Measurements from ENCODE around the gene RAB40AL. TPM values are rescaled to one million over a fixed set of nuclear protein-coding genes. Genes with fewer than 3 reads are reported as not detected.

The RAB40AL gene
- total and polyA plus RNA-seq, 2 of the 4 experiments (the other 2 are of a cell fraction): 0.34 to 0.36 TPM

GRCh38 chrX:102966701-102967100 is 29.6 kb downstream of the RAB40AL start:
- no peaks in the 10 kb centered on the region for H3K79me1 ChIP-seq (ENCODE audit: low read depth in 1 of 2, low read length in 2 of 2)
- H2AK9ac ChIP-seq (replicated peaks; ENCODE audit: low read depth, low read length, poor library complexity): no peak overlapping the region
- no TSS peak for BruUV-seq (replicated peaks)
- in situ Hi-C loops (cut with MboI; ENCODE audit: low sequenced_read_pairs) (no loop called here), intact Hi-C loops (cut with micrococcal nuclease) (no loop called here), dilution Hi-C loops (cut with HindIII; ENCODE audit: low sequenced_read_pairs, unreplicated experiment) (no loop called here)
- peak; percentile 29 for DNase-seq
- H2BK20ac ChIP-seq (ENCODE audit: low read depth, low read length): no peak overlapping the region
- no peak overlapping the region for H2AK5ac ChIP-seq (ENCODE audit: low read depth, low read length)
- H3K4ac ChIP-seq (ENCODE audit: low read depth, low read length): no peak overlapping the region
- no peak overlapping the region for H3K23ac ChIP-seq (ENCODE audit: low read depth, low read length)
- no peaks in the 10 kb centered on the region for H3K9me1 ChIP-seq (ENCODE audit: insufficient read depth, low read length)
- no peak overlapping the region for H2AFZ ChIP-seq (replicated peaks; ENCODE audit: low read length, poor library complexity)
- no peaks in the 10 kb centered on the region for H3K4me1 ChIP-seq (ENCODE audit: control insufficient read depth, insufficient read depth, low read length)
- no peaks in the 10 kb centered on the region for H4K20me1 ChIP-seq (ENCODE audit: insufficient read depth, low read length)
- no peak overlapping the region for H2BK15ac ChIP-seq (ENCODE audit: low read depth, low read length)
- H3K27ac ChIP-seq (ENCODE audit: insufficient read depth, low read length): no peak overlapping the region
- no peak overlapping the region for H3K56ac ChIP-seq (ENCODE audit: extremely low read depth, insufficient read depth, low read length)
- TF ChIP-seq SMC3 (IDR thresholded peaks at IDR 0.05; ENCODE audit: low read depth, low read length) (no peak), NFE2L2 (IDR thresholded peaks at IDR 0.05; ENCODE audit: low read depth, low read length) (no peak), FOS (IDR thresholded peaks at IDR 0.05; ENCODE audit: low read depth, low read length) (no peak), ELK1 (IDR thresholded peaks at IDR 0.05; ENCODE audit: borderline replicate concordance, low read depth, low read length) (no peak), RCOR1 (IDR thresholded peaks at IDR 0.05; ENCODE audit: insufficient replicate concordance, low read length) (no peak), RFX5 (IDR thresholded peaks at IDR 0.05; ENCODE audit: low read depth, low read length) (no peak), RAD21 (IDR thresholded peaks at IDR 0.05; ENCODE audit: low read length) (no peak), POLR2A (IDR thresholded peaks at IDR 0.05; ENCODE audit: low read depth, low read length) (no peak), USF2 (IDR thresholded peaks at IDR 0.05; ENCODE audit: low read depth, low read length) (no peak)
- ATAC-seq (ENCODE audit: low read depth): no peak; the same call in 1 of the 2 replicates
- no peak overlapping the region for H3K9ac ChIP-seq (ENCODE audit: low read depth, low read length)
- no peak overlapping the region for H2BK120ac ChIP-seq (ENCODE audit: low read depth, low read length)
- no peak overlapping the region for H3K14ac ChIP-seq (replicated peaks; ENCODE audit: low read depth, low read length)
- no peak overlapping the region for H2BK5ac ChIP-seq (ENCODE audit: low read depth, low read length, poor library complexity, severe bottlenecking)
- H3K36me3 ChIP-seq (ENCODE audit: control insufficient read depth, insufficient read depth, low read length): no peaks in the 10 kb centered on the region
- H4K8ac ChIP-seq (ENCODE audit: low read depth in 2 of 2, low read length in 2 of 2): no peak overlapping the region
- ChIA-PET CTCF (interaction anchor here (1.9 kb wide), 1 partner anchor 16 kb away, joined by 8 read pairs; no protein-coding TSS in a partner anchor), POLR2A (ENCODE audit: unreplicated experiment) (no interaction called here)
- no peak overlapping the region for H3K4me3 ChIP-seq (ENCODE audit: insufficient read depth, low read depth, low read length)
- H4K5ac ChIP-seq (ENCODE audit: low read depth, low read length): no peak overlapping the region
- peaks cover 5% of the 10 kb centered on the region for H3K9me3 ChIP-seq (ENCODE audit: control insufficient read depth, insufficient read depth, low read length)
- no peaks in the 10 kb centered on the region; the same call in 1 of the 2 replicates for H3K27me3 ChIP-seq (ENCODE audit: control insufficient read depth, insufficient read depth, low read length)
- WGBS, 2 experiments (ENCODE audit: extremely low coverage in 2 of 2, insufficient read length in 1 of 2): 100% methylated on average over 1 of the region's 3 CpGs; no CpG with 5 or more reads in 1 of the 2 experiments
- H4K91ac ChIP-seq (ENCODE audit: insufficient read depth, low read depth, low read length): no peak overlapping the region
- no peak overlapping the region for H3K4me2 ChIP-seq (ENCODE audit: low read depth, low read length)
- no peak overlapping the region for H3K18ac ChIP-seq (ENCODE audit: low read depth, low read length)

Data from IMR-90 (cell line).